ENCODE measurements around the gene RASSF8.

The RASSF8 gene

GRCh38 chr12:26126340-26127284 is 168.1 kb downstream of the RASSF8 start:
- no peak for DNase-seq (ENCODE audit: low spot score)

- DNase-seq (ENCODE audit: low spot score), result no peak
These were observed 168.9 kb downstream of the RASSF8 start for GRCh38 chr12:26127404-26127803.

- DNase-seq (ENCODE audit: low spot score), result no peak
These were observed 169.7 kb downstream of the RASSF8 start for GRCh38 chr12:26128168-26128567.

Measured in CD4-positive, alpha-beta T cell treated with Interleukin-2 at 100 ng/mL for 4 hours (primary cell).